KMS-11 (cell line): ENCODE data around the gene ITPR2.

Source experiments
- H2AFZ ChIP-seq: fragments of 200-600 bp; sonication (generic); 2 replicates; pipeline ENCODE4 v1.6.1; 2016; ENCODE audit warnings: antibody characterized with exemption, mixed run types, low read depth
- H3K27ac ChIP-seq: fragments of 200-600 bp; sonication (generic); 2 replicates; pipeline ENCODE4 v1.6.1; 2016; ENCODE audit warnings: mild to moderate bottlenecking, mixed run types
- H3K27me3 ChIP-seq: fragments of 200-600 bp; sonication (generic); 2 replicates; pipeline ENCODE4 v1.6.1; 2017; ENCODE audit warnings: mild to moderate bottlenecking, low read depth, mixed run types, moderate library complexity; ENCODE audit not compliant: insufficient read depth
- H3K36me3 ChIP-seq: fragments of 200-600 bp; sonication (generic); 2 replicates; pipeline ENCODE4 v1.6.1; 2017; ENCODE audit warnings: mild to moderate bottlenecking, mixed run types; ENCODE audit not compliant: insufficient read depth
- H3K4me1 ChIP-seq: fragments of 200-600 bp; sonication (generic); 2 replicates; pipeline ENCODE4 v1.6.1; 2016; ENCODE audit warnings: mild to moderate bottlenecking, low read depth, mixed run types; ENCODE audit not compliant: poor library complexity, severe bottlenecking
- H3K4me2 ChIP-seq: fragments of 200-600 bp; sonication (generic); 2 replicates; pipeline ENCODE4 v1.7.0; 2016; ENCODE audit warnings: mild to moderate bottlenecking, mixed run types
- H3K4me3 ChIP-seq: fragments of 200-600 bp; sonication (generic); IDR thresholded peaks from 2 replicates; pipeline ENCODE4 v1.6.1; 2017; ENCODE audit warnings: low read depth, low read length, mixed read lengths; ENCODE audit not compliant: insufficient read depth
- H3K79me2 ChIP-seq: fragments of 200-600 bp; sonication (generic); 2 replicates; pipeline ENCODE4 v1.6.1; 2016; ENCODE audit warnings: low read depth, mixed run types; ENCODE audit not compliant: insufficient read depth
- H3K9ac ChIP-seq: fragments of 200-600 bp; sonication (generic); 2 replicates; pipeline ENCODE4 v1.6.1; 2016; ENCODE audit warnings: mild to moderate bottlenecking, mixed run types
- H4K20me1 ChIP-seq: fragments of 200-600 bp; sonication (generic); 2 replicates; pipeline ENCODE4 v1.6.1; 2016; ENCODE audit warnings: mild to moderate bottlenecking, mixed run types; ENCODE audit not compliant: insufficient read depth
- TF ChIP-seq, protein P1 (sequence below): fragments of 200-600 bp; sonication (generic); conservative IDR thresholded peaks from 2 replicates; pipeline ENCODE4 v1.6.1; 2017; ENCODE audit warnings: low read depth, mild to moderate bottlenecking, antibody characterized with exemption, low read length, moderate library complexity, mixed read lengths

ITPR2 gene

DNA sequence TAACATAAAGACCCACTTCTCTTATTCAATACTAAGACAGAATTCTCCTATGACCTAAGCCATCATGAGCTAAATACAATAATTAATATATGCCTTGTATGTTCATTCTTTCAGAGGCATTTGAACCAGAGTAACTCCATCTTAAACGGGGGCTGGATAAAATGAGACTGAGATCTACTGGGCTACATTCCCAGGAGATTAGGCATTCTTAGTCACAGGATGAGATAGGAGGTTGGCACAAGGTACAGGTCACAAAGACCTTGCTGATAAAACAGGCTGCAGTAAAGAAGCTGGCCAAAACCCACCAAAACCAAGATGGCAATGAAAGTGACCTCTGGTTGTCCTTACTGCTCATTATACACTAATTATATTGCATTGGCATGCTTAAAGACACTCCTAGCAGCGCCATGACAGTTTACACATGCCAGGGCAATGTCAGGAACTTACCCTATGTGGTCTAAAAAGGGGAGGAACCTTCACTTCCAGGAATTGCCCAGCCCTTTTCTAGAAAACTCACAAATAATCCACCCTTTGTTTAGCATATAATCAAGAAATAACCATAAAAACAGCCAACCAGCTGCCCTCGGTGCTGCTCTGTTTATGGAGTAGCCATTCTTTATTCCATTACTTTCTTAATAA, 376.9 kb downstream of the ITPR2 start:
- no peak overlapping the region for H3K4me3 ChIP-seq
- H3K4me2 ChIP-seq: no peak overlapping the region
- no peaks in the 10 kb centered on the region for H4K20me1 ChIP-seq
- no peak overlapping the region for H2AFZ ChIP-seq
- H3K9ac ChIP-seq: no peak overlapping the region
- no peaks in the 10 kb centered on the region for H3K4me1 ChIP-seq
- H3K27me3 ChIP-seq: no peaks in the 10 kb centered on the region
- no peaks in the 10 kb centered on the region for H3K79me2 ChIP-seq
- no peak overlapping the region for H3K27ac ChIP-seq
- H3K36me3 ChIP-seq: no peaks in the 10 kb centered on the region
- TF ChIP-seq, protein P1, sequence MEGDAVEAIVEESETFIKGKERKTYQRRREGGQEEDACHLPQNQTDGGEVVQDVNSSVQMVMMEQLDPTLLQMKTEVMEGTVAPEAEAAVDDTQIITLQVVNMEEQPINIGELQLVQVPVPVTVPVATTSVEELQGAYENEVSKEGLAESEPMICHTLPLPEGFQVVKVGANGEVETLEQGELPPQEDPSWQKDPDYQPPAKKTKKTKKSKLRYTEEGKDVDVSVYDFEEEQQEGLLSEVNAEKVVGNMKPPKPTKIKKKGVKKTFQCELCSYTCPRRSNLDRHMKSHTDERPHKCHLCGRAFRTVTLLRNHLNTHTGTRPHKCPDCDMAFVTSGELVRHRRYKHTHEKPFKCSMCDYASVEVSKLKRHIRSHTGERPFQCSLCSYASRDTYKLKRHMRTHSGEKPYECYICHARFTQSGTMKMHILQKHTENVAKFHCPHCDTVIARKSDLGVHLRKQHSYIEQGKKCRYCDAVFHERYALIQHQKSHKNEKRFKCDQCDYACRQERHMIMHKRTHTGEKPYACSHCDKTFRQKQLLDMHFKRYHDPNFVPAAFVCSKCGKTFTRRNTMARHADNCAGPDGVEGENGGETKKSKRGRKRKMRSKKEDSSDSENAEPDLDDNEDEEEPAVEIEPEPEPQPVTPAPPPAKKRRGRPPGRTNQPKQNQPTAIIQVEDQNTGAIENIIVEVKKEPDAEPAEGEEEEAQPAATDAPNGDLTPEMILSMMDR: no peak

DNA sequence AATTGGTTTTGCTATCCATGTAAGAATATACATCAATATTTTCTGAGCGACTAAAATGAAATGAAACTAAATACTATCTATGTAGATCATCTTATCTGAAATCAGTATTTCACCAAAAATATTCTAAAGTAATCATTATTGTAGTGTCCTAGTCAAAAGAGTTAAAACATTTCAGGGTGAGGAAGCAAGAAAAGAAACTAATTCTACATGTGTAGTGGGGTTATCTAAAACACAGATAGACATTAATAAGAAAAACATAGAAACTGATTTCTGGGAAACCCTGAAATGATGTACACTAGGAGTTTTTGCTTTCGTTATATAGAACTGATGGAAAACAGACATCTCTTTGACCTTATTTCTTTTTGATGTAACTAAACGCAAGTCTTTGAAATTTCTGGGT, 379.7 kb downstream of the ITPR2 start:
- no peaks in the 10 kb centered on the region for H3K27me3 ChIP-seq
- no peak overlapping the region for H3K4me2 ChIP-seq
- no peaks in the 10 kb centered on the region for H3K4me1 ChIP-seq
- TF ChIP-seq, protein P1: no peak
- no peak overlapping the region for H3K27ac ChIP-seq
- H3K9ac ChIP-seq: no peak overlapping the region
- no peak overlapping the region for H2AFZ ChIP-seq
- H3K36me3 ChIP-seq: no peaks in the 10 kb centered on the region
- no peaks in the 10 kb centered on the region for H4K20me1 ChIP-seq
- no peaks in the 10 kb centered on the region for H3K79me2 ChIP-seq
- H3K4me3 ChIP-seq: no peak overlapping the region

DNA sequence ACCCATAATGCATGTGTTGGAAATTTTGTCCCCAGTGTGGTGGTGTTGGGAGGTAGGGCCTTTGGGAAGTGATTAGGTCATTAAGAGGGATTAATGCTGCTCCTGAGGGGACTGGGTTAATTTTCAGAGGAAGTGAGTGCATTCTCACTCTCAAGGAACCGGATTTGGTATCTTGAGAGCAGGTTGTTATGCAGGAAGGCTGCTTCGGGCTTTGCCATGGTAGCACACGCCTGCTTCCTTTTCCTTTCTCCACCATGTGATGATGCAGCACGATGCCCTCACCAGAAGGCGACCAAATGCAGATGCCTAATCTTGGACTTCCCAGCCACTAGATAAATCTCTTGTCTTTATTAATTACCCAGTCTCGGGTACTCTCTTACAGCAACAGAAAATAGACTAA, 380.5 kb downstream of the ITPR2 start:
- Histone ChIP-seq H2AFZ (no peak overlapping the region), H3K4me1 (no peaks in the 10 kb centered on the region), H3K4me2 (no peak overlapping the region), H4K20me1 (no peaks in the 10 kb centered on the region), H3K27me3 (no peaks in the 10 kb centered on the region), H3K36me3 (no peaks in the 10 kb centered on the region), H3K79me2 (no peaks in the 10 kb centered on the region), H3K9ac (no peak overlapping the region), H3K4me3 (no peak overlapping the region), H3K27ac (no peak overlapping the region)
- TF ChIP-seq, protein P1: no peak

DNA sequence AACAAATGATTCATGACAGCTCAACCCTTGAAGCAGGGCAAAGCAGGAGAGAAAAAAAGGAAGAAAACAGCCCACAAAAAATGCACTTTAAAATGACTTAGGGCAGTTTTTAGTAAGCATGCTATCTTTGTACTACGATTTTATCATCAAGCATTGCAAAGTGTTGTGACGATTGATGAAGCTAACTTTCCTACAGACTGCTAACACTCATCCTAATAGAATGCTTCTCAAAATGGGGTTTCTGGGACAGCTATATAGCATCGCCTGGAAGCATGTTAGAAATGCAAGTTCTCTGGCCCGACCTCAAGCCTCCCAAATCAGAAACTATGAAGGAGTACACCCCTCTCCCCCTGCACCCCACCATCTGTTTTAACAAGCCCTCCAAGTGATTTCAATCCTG, 381.2 kb downstream of the ITPR2 start:
- no peak overlapping the region for H3K27ac ChIP-seq
- H3K36me3 ChIP-seq: no peaks in the 10 kb centered on the region
- no peak overlapping the region for H3K4me2 ChIP-seq
- H2AFZ ChIP-seq: no peak overlapping the region
- TF ChIP-seq, protein P1: no peak
- no peak overlapping the region for H3K9ac ChIP-seq
- no peaks in the 10 kb centered on the region for H3K27me3 ChIP-seq
- no peaks in the 10 kb centered on the region for H3K79me2 ChIP-seq
- no peaks in the 10 kb centered on the region for H3K4me1 ChIP-seq
- no peak overlapping the region for H3K4me3 ChIP-seq
- no peaks in the 10 kb centered on the region for H4K20me1 ChIP-seq
